GM18867 (cell line): ENCODE measurements around the gene RFTN1.
A peak's percentile ranks its signal among the peaks of the same experiment; 100 is the strongest.

Source experiments
- ATAC-seq: cut with Tn5 transposase; IDR thresholded peaks from one replicate; pipeline ENCODE4 v1.9.1; 2021; ENCODE audit warnings: mild to moderate bottlenecking, moderate library complexity; ENCODE audit not compliant: unreplicated experiment

RFTN1 gene

GRCh38 chr3:16468336-16469098, 45.0 kb downstream of the RFTN1 start:
- ATAC-seq = no peak

DNA sequence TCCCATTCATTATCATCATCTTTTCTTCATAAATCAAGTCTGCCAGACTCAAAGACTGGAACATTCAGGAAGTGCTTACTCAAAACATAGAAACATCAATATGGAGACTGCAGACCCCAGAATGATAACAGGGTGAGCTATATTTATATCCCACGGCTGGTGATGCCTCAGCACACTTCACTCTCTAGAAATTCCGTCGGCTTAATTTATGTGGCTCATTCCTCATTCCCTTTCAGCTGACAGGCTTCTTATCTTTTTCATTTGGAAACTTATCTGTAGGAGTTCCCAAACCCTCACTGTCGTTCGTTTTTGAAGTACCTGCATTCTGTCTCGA, 45.5 kb downstream of the RFTN1 start:
- ATAC-seq = no peak

DNA sequence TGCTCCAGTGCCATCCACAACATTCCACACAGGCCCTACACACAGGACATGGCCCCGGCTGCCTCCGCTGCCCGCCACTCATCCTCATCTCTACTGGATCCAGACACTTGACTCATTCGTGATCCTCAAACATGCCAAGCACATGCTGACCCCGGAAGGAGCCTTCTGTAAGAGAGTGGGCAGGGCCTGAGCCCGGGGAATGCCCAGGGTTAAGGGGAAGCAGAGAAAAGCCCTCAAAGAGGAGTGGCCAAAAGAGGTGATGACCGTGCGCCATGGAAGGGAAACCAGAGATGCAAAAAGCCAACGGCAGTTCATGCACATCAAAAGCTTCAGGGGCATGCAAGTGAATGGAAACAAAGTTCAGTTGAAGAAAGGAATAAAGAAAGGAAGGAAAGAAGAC, 46.1 kb downstream of the RFTN1 start:
- peak; percentile 79 for ATAC-seq

DNA sequence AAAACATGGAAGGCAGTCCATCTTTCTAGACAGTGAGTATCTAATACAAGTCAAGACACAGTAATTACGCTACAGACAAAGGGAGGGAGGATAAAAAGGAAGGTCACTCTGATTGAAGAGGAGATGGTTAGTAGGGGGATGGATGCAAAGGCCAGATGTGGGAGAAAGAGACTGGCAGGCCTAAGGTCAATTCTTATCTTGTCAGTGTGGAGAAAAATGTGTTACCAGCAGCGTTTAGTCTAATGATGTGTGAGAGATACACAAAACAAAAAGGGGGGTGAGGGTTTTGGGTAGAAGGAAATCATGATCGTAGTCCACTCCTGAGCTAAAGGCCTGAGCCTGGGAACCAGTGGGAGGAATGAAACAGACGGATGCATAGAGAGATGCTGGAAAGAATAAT, 46.7 kb downstream of the RFTN1 start:
- no peak for ATAC-seq

DNA sequence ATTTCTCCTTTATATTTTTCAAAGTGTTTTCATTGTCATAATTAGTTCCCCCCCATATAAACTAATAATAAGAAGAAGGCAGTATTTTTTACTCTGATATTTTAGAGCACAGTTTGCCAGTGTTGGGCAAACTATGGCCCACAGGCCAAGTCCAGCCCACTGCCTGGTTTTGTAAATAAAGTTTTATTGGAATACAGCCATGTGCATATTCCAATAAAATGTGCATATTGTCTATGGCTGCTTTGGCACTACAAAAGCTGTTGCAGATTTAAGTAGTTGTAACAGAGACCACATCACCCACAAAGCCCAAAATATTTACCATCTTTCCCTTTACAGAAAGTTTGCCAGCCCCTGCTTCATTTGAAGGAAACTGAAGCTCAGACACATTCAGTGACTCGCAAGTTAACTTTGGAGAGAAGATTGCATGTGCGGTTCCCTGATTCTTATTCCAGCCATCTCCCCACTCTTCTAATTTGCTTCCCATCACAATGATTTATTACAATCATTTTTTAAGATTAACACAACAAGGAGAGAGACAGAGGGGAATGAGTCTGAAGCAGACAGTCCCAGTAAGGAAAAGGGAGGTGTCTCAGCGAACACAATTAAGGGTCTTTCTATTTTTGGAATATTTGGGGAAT, 48.9 kb downstream of the RFTN1 start:
- ATAC-seq = no peak

- ATAC-seq = no peak
Observed at GRCh38 chr3:16463914-16464313, 49.6 kb downstream of the RFTN1 start.

DNA sequence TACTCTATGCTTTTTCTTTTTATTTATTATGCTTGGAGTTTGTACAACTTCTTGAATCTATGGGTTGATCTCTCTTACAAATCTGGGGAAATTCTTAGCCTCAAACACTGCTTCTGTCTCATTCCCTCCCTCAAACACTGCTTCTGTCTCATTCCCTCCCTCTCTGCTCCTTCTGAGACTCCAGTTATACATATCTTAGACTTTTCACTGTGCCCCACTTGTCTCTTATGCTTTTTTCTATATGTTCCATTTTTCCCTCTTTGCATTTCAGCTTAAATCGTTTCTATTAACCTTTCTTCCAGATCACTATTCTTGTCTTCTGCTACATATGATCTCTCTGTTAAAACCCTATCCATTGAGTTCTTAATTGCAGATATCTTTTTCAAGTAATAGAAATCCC, 50.4 kb downstream of the RFTN1 start:
- no peak for ATAC-seq

GRCh38 chr3:16462679-16463078, 50.8 kb downstream of the RFTN1 start:
- no peak for ATAC-seq

DNA sequence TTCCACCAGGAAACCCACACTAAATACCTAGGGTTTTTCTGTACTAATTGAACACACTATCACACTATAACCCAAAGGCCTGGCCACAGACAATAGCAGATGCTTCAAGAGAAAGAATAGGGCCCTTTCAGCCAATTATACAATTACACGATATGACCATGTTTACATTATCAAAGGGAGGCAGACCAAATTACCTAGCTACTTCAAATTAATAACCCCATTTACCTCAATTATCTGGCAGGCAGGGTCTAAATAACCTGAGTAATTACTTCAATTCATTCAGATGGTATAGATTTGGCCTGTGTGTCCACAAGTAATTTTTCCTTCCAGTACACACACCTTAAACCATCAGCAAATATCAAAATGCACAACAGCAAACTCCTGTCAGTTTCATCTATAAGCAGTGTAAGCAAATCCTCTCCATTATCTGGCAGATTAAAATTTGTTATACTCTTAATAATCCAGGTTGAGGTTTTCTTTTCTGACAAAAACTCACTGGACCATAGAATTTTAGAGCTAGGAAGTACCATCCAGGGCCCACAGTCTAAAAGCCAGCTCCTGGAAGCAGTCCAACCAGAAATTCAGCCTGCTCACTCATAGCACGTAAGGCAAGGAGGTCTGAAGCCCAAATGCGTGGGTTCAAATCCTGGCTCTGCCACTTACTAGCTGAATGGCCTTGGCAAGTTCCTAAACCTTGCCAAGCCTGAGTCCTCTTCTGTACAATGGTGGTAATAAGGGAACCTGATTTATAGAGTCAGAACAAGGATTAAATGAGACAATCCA, 51.8 kb downstream of the RFTN1 start:
- ATAC-seq = no peak

DNA sequence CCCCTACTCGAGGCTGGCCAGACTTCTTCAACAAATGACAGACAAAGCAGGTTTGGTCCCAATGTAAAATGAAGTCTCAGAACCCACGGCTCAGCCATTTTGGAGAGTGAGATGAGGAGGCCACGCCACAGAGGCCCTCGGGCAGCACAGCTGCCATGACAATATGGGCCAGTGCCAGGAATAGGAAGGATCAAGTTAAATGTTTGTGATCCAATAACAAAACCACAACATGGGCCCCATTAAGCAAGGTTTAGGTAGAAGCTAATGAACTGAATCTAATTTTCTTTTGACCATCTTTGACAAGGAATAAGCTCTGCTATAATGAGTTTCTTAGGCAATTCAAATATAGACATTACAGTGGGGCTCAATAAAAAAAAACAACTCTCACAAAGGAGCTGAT, 52.6 kb downstream of the RFTN1 start:
- ATAC-seq = no peak

DNA sequence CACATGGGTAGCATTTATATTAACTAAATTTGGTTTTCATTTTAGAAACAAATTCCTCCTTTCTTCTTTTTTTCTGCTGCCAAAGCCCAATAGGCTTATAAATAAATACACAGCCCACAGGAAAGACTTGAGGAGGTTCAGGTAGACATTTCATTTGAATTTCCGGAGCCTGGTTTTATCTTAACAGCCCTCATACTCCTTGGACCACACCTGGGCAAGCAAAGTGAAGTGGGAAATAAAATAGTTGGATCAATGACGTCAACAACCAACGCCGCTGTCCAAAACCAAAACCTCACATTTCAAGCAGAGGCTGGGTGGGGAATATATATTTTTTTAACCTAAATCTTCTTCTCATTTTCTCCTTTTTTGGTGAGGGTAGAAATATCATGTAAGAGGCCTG, 53.2 kb downstream of the RFTN1 start:
- no peak for ATAC-seq

GRCh38 chr3:16456784-16457415, 56.6 kb downstream of the RFTN1 start:
- no peak for ATAC-seq

DNA sequence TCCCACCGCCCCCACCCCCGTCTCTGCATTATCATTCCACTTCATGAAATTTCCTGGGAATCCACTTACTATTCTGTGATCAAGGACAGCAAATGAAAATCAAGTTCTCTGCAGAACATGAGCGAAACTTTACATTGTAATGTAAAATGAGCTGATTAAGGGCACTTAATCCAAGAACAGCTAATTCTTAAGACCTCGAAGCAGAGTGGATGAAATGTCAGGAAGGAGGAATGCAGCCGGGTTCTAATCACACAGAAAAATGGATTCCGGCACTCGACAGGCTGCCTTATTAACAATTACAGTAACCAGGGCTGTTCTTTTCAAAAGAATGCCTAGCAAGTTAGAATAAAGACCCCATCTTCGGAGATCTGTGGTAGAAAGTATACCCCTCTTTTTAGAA, 57.5 kb downstream of the RFTN1 start:
- ATAC-seq = no peak

GRCh38 chr3:16455001-16455400, 58.5 kb downstream of the RFTN1 start:
- ATAC-seq = no peak

- ATAC-seq = no peak
Observed at GRCh38 chr3:16452261-16452660, 61.2 kb downstream of the RFTN1 start.

DNA sequence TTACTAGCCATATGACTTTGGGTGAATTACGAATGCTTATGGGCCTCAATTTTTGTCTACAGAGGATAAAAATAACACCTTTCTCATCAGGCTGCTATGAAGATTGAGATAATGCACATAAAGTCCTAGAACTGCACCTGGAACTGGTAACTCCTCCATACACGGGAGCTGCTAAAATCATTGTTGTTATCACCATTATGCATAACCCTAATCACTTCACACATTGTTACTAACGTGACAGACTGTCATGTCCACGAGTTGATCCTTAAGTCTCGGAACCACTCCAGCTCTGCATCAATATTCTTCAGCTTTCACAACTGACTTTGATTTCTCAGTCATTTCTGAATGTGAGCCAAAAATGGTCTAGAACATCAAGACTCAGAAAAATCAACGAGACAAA, 64.1 kb downstream of the RFTN1 start:
- no peak for ATAC-seq

GRCh38 chr3:16448639-16449070, 64.8 kb downstream of the RFTN1 start:
- ATAC-seq = no peak

- no peak for ATAC-seq
Observed at GRCh38 chr3:16447135-16447534, 66.4 kb downstream of the RFTN1 start.

DNA sequence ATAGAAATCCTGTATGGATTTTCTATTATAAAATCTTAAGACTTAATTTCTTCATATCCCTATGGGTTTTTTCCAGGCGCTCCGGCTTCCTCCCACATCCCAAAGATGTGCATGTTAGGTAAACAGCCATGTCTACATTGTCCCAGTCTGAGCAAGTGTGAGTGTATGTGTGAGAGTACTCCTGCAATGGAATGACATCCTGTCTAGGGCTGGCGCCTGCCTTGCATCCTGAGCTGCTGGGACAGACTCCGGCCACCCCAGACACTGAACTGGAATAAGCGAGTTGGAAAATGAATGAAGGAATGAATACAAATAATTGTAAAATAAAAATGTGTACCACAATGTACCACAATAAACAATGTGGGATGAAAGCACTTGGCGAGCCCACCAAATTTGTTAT, 69.2 kb downstream of the RFTN1 start:
- ATAC-seq = no peak

GRCh38 chr3:16442730-16443129, 70.8 kb downstream of the RFTN1 start:
- no peak for ATAC-seq

- ATAC-seq = no peak
Observed at GRCh38 chr3:16441371-16441875, 72.1 kb downstream of the RFTN1 start.
